AG04450 (cell line): Measurements from ENCODE around the gene CIT. TPM values are rescaled to one million over a fixed set of nuclear protein-coding genes. Genes with fewer than 3 reads are reported as not detected.

Experiments used
- CTCF ChIA-PET: fragments of 300-600, 350-600 bp; formaldehyde crosslinking; extraction: SDS; loops from one replicate; lab custom pipeline; 2022; ENCODE audit warnings: antibody characterized with exemption, inconsistent platforms; lab: Charles Lee
- POLR2A ChIA-PET: fragments of 350-600 bp; formaldehyde crosslinking; extraction: SDS; loops from one replicate; lab custom pipeline; 2021; ENCODE audit warnings: antibody characterized with exemption, inconsistent platforms; lab: Yijun Ruan, JAX
- DNase-seq: peaks from one replicate; pipeline ENCODE4 v3.0.0-alpha.2; 2011; ENCODE audit warnings: low read depth, low spot score
- H3K27ac ChIP-seq: one replicate; pipeline ENCODE4 v1.5.1; 2012; ENCODE audit warnings: low read depth, low read length, control low read depth
- H3K27me3 ChIP-seq: one replicate; pipeline ENCODE4 v1.6.0; 2012; ENCODE audit warnings: low read length; ENCODE audit not compliant: control insufficient read depth, insufficient read depth
- H3K4me3 ChIP-seq: 2 replicates; pipeline ENCODE4 v1.5.1; 2011; ENCODE audit warnings: mild to moderate bottlenecking, low read depth, low read length, control low read depth
- H3K9me3 ChIP-seq: 2 replicates; pipeline ENCODE4 v1.5.1; 2012; ENCODE audit warnings: low read length; ENCODE audit not compliant: control insufficient read depth, insufficient read depth
- polyA plus RNA-seq: library from polyadenylated mRNA; depleted of rRNA; stranded (reverse); fragments of >200 nt; gene quantifications from 2 replicates; pipeline ENCODE4 v1.2.3, GENCODE V29; 2011
- TF ChIP-seq, protein P1 (sequence below): IDR thresholded peaks from 2 replicates; pipeline ENCODE4 v1.5.1; 2011; ENCODE audit warnings: low read depth, low read length, control low read depth, inconsistent platforms

Gene CIT
- polyA plus RNA-seq, 1 experiment = 6.0 TPM

DNA sequence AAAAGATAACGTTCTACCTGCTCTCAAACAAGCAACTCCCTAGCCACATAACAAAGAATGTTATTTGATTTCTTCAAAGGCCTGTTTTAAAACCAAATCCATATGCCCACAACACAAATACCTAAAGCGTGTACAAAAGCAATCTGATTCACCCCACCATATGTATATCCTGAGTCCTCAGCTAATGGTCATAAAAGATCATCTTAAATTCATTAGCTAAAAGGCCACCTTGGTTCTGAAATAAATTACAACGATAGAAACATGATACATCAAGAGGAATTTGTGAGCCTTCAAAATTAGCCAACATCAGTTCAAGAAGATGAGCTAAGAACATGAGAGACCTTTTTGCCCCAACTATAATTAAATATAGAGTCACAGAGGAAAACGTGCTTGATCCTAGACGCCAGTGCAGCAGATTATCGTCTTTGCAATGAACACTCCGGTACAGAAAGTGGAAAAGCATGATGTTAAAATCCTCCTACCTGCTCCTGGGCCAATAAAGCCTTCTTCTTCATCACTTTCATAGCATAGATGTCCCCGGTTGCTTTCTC, 20.0 kb downstream of the CIT start:
- TF ChIP-seq, protein P1, sequence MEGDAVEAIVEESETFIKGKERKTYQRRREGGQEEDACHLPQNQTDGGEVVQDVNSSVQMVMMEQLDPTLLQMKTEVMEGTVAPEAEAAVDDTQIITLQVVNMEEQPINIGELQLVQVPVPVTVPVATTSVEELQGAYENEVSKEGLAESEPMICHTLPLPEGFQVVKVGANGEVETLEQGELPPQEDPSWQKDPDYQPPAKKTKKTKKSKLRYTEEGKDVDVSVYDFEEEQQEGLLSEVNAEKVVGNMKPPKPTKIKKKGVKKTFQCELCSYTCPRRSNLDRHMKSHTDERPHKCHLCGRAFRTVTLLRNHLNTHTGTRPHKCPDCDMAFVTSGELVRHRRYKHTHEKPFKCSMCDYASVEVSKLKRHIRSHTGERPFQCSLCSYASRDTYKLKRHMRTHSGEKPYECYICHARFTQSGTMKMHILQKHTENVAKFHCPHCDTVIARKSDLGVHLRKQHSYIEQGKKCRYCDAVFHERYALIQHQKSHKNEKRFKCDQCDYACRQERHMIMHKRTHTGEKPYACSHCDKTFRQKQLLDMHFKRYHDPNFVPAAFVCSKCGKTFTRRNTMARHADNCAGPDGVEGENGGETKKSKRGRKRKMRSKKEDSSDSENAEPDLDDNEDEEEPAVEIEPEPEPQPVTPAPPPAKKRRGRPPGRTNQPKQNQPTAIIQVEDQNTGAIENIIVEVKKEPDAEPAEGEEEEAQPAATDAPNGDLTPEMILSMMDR = no peak
- Histone ChIP-seq H3K4me3 (no peak overlapping the region), H3K9me3 (no peaks in the 10 kb centered on the region), H3K27me3 (no peaks in the 10 kb centered on the region), H3K27ac (no peak overlapping the region)
- ChIA-PET POLR2A (no interaction called here), CTCF (interaction anchor here (1.0 kb wide), 1 partner anchor 99 kb away, joined by 3 read pairs; no protein-coding TSS in a partner anchor)
- no peak for DNase-seq

DNA sequence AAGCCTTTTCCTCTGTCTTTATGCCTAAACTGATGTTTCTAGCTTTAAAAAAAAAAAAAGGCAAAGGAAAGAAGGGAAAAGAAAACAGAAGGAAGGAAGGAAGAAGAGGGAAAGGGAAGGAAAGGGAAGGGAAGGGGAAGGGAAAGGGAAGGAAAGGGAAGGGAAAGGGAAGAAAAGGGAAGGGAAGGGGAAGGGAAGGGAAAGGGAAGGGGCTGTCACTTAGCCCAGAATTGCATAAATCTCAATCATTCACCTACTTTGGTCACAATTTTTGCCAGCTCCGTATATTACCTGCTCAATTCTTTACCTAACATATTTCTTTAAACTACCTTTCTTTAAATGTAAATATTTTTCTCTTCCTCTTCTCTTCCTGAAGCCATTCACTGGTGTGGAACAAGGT, 26.8 kb downstream of the CIT start:
- no peaks in the 10 kb centered on the region for H3K27me3 ChIP-seq
- CTCF ChIA-PET = interaction anchor here (0.7 kb wide), 1 partner anchor 28 kb away, joined by 4 read pairs; no protein-coding TSS in a partner anchor
- TF ChIP-seq, protein P1 = no peak

DNA sequence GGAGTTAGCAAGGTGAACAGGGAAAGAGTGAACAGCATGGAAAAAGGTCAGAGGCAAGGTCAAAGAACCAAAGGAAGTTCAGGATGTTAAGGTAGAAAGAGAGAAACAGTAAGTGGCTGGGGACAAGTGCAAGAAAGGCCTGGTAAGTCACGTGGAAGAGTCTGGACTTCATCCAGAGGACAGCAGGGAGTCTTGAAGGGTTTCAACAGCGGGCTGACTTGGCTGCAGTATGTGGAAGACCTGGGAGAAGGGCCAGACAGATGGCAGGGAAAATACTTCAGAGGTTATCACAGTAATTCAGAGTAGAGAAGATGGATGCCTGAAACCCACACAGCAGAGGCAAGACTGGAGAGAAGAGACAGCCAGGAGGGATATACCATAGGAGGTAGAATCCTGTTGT, 34.0 kb downstream of the CIT start:
- H3K27ac ChIP-seq = no peak overlapping the region
- ChIA-PET CTCF (no interaction called here), POLR2A (no interaction called here)
- TF ChIP-seq, protein P1 = no peak
- DNase-seq = no peak
- no peaks in the 10 kb centered on the region for H3K27me3 ChIP-seq
- H3K9me3 ChIP-seq = no peaks in the 10 kb centered on the region
- H3K4me3 ChIP-seq = no peak overlapping the region

More for the DNA sequence above, 26.8 kb downstream of the CIT start:
- no peak for DNase-seq
- no peaks in the 10 kb centered on the region for H3K9me3 ChIP-seq
- POLR2A ChIA-PET = no interaction called here
- no peak overlapping the region for H3K4me3 ChIP-seq
- no peak overlapping the region for H3K27ac ChIP-seq

DNA sequence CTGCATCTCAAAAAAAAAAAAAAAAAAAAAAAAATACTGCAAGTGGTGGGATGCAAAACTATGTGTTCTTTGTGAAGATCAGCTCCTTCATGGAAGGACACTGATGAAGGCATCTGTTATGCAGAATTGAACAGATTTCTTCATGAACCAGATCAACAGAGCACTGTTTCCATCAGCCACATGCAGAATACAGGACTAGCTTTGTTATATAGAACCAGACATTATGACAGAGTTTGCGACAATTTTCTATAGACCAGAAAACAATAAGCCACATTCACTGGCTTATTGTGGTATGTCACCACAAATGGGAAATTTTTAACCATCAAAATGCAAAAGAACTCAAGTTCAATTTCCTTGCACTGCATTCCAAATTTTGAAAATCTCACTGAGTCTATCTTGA, 34.7 kb downstream of the CIT start:
- TF ChIP-seq, protein P1 = no peak
- ChIA-PET POLR2A (interaction anchor here (0.6 kb wide), 1 partner anchor 170 kb away, joined by 8 read pairs; no protein-coding TSS in a partner anchor), CTCF (interaction anchor here (0.6 kb wide), 1 partner anchor 28 kb away, joined by 4 read pairs; no protein-coding TSS in a partner anchor)
- Histone ChIP-seq H3K27me3 (no peaks in the 10 kb centered on the region), H3K27ac (no peak overlapping the region), H3K9me3 (no peaks in the 10 kb centered on the region), H3K4me3 (no peak overlapping the region)
- no peak for DNase-seq

DNA sequence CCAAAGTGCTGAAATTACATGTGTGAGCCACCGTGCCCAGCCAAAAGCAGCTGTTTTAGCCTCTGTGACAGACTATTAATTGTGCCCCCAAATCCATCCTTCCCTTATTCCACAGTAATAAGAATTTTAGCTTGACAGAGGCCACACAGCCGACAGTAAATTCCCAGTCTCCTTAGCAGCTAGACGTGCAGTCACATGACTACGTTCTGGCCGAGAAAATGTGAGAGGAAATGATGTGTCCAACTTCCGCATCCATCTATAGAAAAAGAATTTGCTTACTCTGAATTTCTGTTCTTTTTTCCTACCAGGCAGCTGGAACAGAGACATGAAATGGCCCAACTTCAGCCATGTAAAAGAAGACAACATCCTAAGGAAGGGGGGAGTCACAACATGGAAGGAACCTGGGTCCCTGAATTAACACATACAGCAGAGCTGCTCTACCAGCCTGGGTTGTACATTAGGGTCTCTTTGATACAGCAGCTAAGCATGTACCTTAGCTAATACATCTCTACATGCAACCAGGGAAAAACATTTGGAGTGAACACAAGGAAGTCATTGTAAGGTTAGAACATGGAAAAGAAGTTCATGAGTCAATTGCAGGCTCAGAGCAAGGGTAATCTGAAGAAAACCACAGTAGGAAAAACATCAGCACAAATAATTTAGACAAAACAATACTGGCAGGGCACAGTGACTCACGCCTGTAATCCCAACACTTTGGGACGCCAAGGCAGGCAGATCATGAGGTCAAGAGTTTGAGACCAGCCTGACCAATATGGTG, 35.5 kb downstream of the CIT start:
- Histone ChIP-seq H3K27ac (no peak overlapping the region), H3K4me3 (no peak overlapping the region), H3K9me3 (no peaks in the 10 kb centered on the region), H3K27me3 (no peaks in the 10 kb centered on the region)
- ChIA-PET POLR2A (no interaction called here), CTCF (interaction anchor here (0.6 to 2.2 kb wide), 2 partner anchors 29 to 60 kb away, joined by 4 to 10 read pairs; no protein-coding TSS in a partner anchor)
- no peak for DNase-seq
- TF ChIP-seq, protein P1 = no peak
